Upper lobe of right lung (tissue), 1 donor: Measurements from ENCODE around the gene TEX54. TPM values are rescaled to one million over a fixed set of nuclear protein-coding genes. Genes with fewer than 3 reads are reported as not detected.

Experiments
- ATAC-seq: fragments of 200-7000 bp; cut with Tn5 transposase; one replicate; pipeline ENCODE4 v1.9.1; 2020; ENCODE audit warnings: mild to moderate bottlenecking, moderate library complexity
- DNase-seq: peaks from one replicate; pipeline ENCODE4 v3.0.0-alpha.2; 2020
- H3K27ac ChIP-seq: fragments of 200-600 bp; one replicate; pipeline ENCODE4 v1.8.0; 2022
- H3K27me3 ChIP-seq: fragments of 200-600 bp; one replicate; pipeline ENCODE4 v1.8.0; 2022; ENCODE audit warnings: mild to moderate bottlenecking
- H3K36me3 ChIP-seq: fragments of 200-600 bp; one replicate; pipeline ENCODE4 v1.8.0; 2022
- H3K4me1 ChIP-seq: fragments of 200-600 bp; one replicate; pipeline ENCODE4 v1.8.0; 2022
- H3K4me3 ChIP-seq: fragments of 200-600 bp; one replicate; pipeline ENCODE4 v1.8.0; 2022; ENCODE audit warnings: mild to moderate bottlenecking
- H3K9me3 ChIP-seq: fragments of 200-600 bp; one replicate; pipeline ENCODE4 v1.8.0; 2022
- intact Hi-C: fragments of 100-400 bp; cut with DNase I; formaldehyde crosslinking; loops from one replicate; pipeline ENCODE4 v1.11.0; 2022
- total RNA-seq: library from RNA; stranded (reverse); fragmentation: NEBNext Ultra II Directional; extraction: Animal tissue kit (Norgen Biotek cat#: 25700); gene quantifications from one replicate; pipeline ENCODE4 v1.2.1, GENCODE V29; 2021
- TF ChIP-seq, protein P1 (sequence below): fragments of 200-600 bp; IDR thresholded peaks from one replicate; pipeline ENCODE4 v1.8.0; 2022; ENCODE audit warnings: antibody characterized with exemption
- donor health status: DM: no; HTN: yes; CAD: no; lungs with severe emphysema.

TEX54 gene
- total RNA-seq, 1 donor from 2014 or later = not detected

GRCh38 chr11:62806611-62807121, 26.0 kb downstream of the TEX54 start:
- peaks cover 28% of the 10 kb centered on the region for H3K4me1 ChIP-seq
- ATAC-seq (peak; percentile 12), DNase-seq (no peak)
- peak overlapping the region; percentile 93 for H3K27ac ChIP-seq
- H3K9me3 ChIP-seq = no peaks in the 10 kb centered on the region
- TF ChIP-seq, protein P1, sequence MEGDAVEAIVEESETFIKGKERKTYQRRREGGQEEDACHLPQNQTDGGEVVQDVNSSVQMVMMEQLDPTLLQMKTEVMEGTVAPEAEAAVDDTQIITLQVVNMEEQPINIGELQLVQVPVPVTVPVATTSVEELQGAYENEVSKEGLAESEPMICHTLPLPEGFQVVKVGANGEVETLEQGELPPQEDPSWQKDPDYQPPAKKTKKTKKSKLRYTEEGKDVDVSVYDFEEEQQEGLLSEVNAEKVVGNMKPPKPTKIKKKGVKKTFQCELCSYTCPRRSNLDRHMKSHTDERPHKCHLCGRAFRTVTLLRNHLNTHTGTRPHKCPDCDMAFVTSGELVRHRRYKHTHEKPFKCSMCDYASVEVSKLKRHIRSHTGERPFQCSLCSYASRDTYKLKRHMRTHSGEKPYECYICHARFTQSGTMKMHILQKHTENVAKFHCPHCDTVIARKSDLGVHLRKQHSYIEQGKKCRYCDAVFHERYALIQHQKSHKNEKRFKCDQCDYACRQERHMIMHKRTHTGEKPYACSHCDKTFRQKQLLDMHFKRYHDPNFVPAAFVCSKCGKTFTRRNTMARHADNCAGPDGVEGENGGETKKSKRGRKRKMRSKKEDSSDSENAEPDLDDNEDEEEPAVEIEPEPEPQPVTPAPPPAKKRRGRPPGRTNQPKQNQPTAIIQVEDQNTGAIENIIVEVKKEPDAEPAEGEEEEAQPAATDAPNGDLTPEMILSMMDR = no peak
- H3K4me3 ChIP-seq = no peak overlapping the region
- intact Hi-C loops = no loop called here
- peaks cover 23% of the 10 kb centered on the region for H3K36me3 ChIP-seq
- no peaks in the 10 kb centered on the region for H3K27me3 ChIP-seq

GRCh38 chr11:62805961-62806441, 26.6 kb downstream of the TEX54 start:
- no peak for DNase-seq
- ATAC-seq = no peak
- Histone ChIP-seq H3K36me3 (peaks cover 29% of the 10 kb centered on the region), H3K9me3 (no peaks in the 10 kb centered on the region), H3K27ac (peak overlapping the region; percentile 93), H3K4me1 (peaks cover 28% of the 10 kb centered on the region), H3K27me3 (no peaks in the 10 kb centered on the region), H3K4me3 (peak overlapping the region; percentile 83)
- TF ChIP-seq, protein P1 = no peak
- intact Hi-C loops = no loop called here

- Histone ChIP-seq H3K9me3 (no peaks in the 10 kb centered on the region), H3K27me3 (no peaks in the 10 kb centered on the region), H3K4me1 (peaks cover 28% of the 10 kb centered on the region), H3K36me3 (peaks cover 36% of the 10 kb centered on the region), H3K27ac (peak within 1 kb of the TSS; percentile 93), H3K4me3 (peak within 1 kb of the TSS; percentile 83)
- ATAC-seq = peak; percentile 95
- intact Hi-C loops = no loop called here
- TF ChIP-seq, protein P1 = peak; percentile 9
- peak; percentile 97 for DNase-seq
Measured at GRCh38 chr11:62805076-62805892, 27.4 kb downstream of the TEX54 start, which contains the start of gene NXF1. TSS of gene NXF1 (minus strand) at chr11:62805440. CDS start at chr11:62805356, 84 bp downstream.

DNA sequence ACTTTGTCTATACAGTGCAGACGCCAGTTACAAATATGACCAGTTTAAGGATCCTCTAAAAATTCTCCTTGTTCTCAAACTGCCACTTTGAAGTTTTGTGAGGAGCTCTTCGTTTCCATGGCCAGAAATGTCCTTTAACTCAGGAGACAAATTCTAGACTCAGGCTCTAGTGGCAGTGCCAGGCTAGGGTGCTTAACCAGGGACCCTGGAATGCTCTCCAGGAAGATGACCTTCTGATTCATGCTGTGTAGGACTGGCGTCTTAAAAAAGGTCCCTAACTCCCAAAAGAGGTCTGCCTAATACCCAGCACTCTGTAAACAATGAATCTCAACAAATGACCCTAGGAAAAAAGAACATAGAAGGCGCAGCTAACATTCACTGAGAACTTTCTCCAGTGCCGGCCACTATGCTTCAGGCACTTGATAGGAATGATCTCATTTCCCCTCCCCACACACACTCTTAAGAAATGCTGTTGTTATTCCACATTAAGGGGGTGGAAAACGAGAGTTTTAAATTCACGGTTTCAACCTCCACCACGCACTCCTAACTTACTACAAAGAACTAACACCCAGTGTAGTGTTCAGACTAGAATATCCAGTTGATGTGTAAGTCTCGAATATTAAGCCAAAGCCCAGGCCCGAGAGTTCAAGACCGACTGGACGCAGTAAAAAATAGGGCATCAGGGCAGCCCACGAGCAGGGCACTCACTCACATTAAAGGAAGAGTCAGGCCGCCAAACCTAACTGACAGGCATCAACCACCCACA, 28.1 kb downstream of the TEX54 start:
- H3K27me3 ChIP-seq = no peaks in the 10 kb centered on the region
- DNase-seq = no peak
- peaks cover 28% of the 10 kb centered on the region for H3K4me1 ChIP-seq
- no peaks in the 10 kb centered on the region for H3K9me3 ChIP-seq
- peaks cover 44% of the 10 kb centered on the region for H3K36me3 ChIP-seq
- intact Hi-C loops = no loop called here
- H3K27ac ChIP-seq = peak overlapping the region; percentile 93
- peak overlapping the region; percentile 83 for H3K4me3 ChIP-seq
- ATAC-seq = peak; percentile 20
- TF ChIP-seq, protein P1 = no peak

- ATAC-seq = no peak
Measured at GRCh38 chr11:62801071-62801470, 31.6 kb downstream of the TEX54 start.

More at GRCh38 chr11:62801071-62801470, 31.6 kb downstream of the TEX54 start:
- TF ChIP-seq, protein P1 = no peak
- H3K9me3 ChIP-seq = no peaks in the 10 kb centered on the region
- H3K4me3 ChIP-seq = no peak overlapping the region
- peaks cover 17% of the 10 kb centered on the region for H3K4me1 ChIP-seq
- DNase-seq = no peak
- H3K27me3 ChIP-seq = no peaks in the 10 kb centered on the region
- H3K27ac ChIP-seq = no peak overlapping the region
- intact Hi-C loops = no loop called here
- peaks cover 79% of the 10 kb centered on the region for H3K36me3 ChIP-seq
